ENCODE data around the gene CFAP43. TPM values are rescaled to one million over a fixed set of nuclear protein-coding genes. Genes with fewer than 3 reads are reported as not detected.

CFAP43 gene
- total RNA-seq, 2 donors from 2014 or later: 0.12 TPM; not detected in 1

- no peak overlapping the region for H3K4me3 ChIP-seq
- H3K36me3 ChIP-seq: no peaks in the 10 kb centered on the region
- H3K27me3 ChIP-seq: no peaks in the 10 kb centered on the region
- TF ChIP-seq CTCF (IDR thresholded peaks at IDR 0.05): no peak
- no peak for DNase-seq (ENCODE audit: low spot score)
- no peaks in the 10 kb centered on the region for H3K4me1 ChIP-seq
- H3K9me3 ChIP-seq: no peaks in the 10 kb centered on the region
- H3K27ac ChIP-seq: no peak overlapping the region
Measured at GRCh38 chr10:104208730-104209129, 23.4 kb downstream of the CFAP43 start.

- no peaks in the 10 kb centered on the region for H3K4me1 ChIP-seq
- DNase-seq (ENCODE audit: low spot score): no peak
- no peaks in the 10 kb centered on the region for H3K36me3 ChIP-seq
- no peak for TF ChIP-seq CTCF (IDR thresholded peaks at IDR 0.05)
- no peak overlapping the region for H3K4me3 ChIP-seq
- H3K9me3 ChIP-seq: peaks cover 0 to 6% of the 10 kb centered on the region in 2 donors
- no peaks in the 10 kb centered on the region for H3K27me3 ChIP-seq
- no peak overlapping the region for H3K27ac ChIP-seq
Measured at GRCh38 chr10:104202231-104202630, 29.9 kb downstream of the CFAP43 start.

- peaks cover 0 to 6% of the 10 kb centered on the region in 2 donors for H3K9me3 ChIP-seq
- no peak for TF ChIP-seq CTCF (IDR thresholded peaks at IDR 0.05)
- no peaks in the 10 kb centered on the region for H3K4me1 ChIP-seq
- no peak overlapping the region for H3K4me3 ChIP-seq
- H3K27ac ChIP-seq: no peak overlapping the region
- H3K36me3 ChIP-seq: no peaks in the 10 kb centered on the region
- DNase-seq (ENCODE audit: low spot score): no peak
- no peaks in the 10 kb centered on the region for H3K27me3 ChIP-seq
Measured at GRCh38 chr10:104201636-104202035, 30.5 kb downstream of the CFAP43 start.

- no peak for DNase-seq (ENCODE audit: low spot score)
- Histone ChIP-seq H3K4me1 (no peaks in the 10 kb centered on the region), H3K4me3 (no peak overlapping the region), H3K27me3 (no peaks in the 10 kb centered on the region), H3K36me3 (no peaks in the 10 kb centered on the region), H3K27ac (no peak overlapping the region), H3K9me3 (peaks cover 0 to 6% of the 10 kb centered on the region in 2 donors)
- TF ChIP-seq CTCF (IDR thresholded peaks at IDR 0.05): no peak
Measured at GRCh38 chr10:104199567-104199966, 32.6 kb downstream of the CFAP43 start.

- Histone ChIP-seq H3K36me3 (no peaks in the 10 kb centered on the region), H3K4me1 (no peaks in the 10 kb centered on the region), H3K9me3 (peaks cover 0 to 5% of the 10 kb centered on the region in 2 donors), H3K27ac (no peak overlapping the region), H3K27me3 (no peaks in the 10 kb centered on the region), H3K4me3 (no peak overlapping the region)
- DNase-seq (ENCODE audit: low spot score): no peak
- TF ChIP-seq CTCF (IDR thresholded peaks at IDR 0.05): no peak
Measured at GRCh38 chr10:104197364-104197763, 34.8 kb downstream of the CFAP43 start.

DNA sequence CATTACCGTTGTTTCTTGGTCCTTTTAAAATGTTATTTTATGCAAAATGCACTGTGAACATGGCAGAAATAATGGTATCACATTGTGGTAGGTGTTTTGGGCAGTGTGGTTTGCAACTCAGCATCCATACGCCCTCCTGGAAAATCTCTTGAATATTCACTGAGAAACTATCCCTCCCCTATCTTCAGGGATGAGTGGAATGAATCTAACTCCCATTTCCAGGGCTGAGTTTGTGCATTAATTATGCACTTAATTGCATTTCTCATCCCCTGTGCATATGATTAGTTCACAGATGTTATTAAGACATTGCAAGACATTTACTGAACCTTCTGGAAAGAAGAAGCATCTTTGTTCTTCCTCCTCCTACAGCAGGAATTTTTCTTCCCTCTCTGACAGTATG lies 36.5 kb downstream of the CFAP43 start:
- no peaks in the 10 kb centered on the region for H3K36me3 ChIP-seq
- no peaks in the 10 kb centered on the region for H3K27me3 ChIP-seq
- no peaks in the 10 kb centered on the region for H3K4me1 ChIP-seq
- H3K9me3 ChIP-seq: no peaks in the 10 kb centered on the region
- no peak overlapping the region for H3K4me3 ChIP-seq
- H3K27ac ChIP-seq: no peak overlapping the region
- no peak for TF ChIP-seq CTCF (IDR thresholded peaks at IDR 0.05)
- no peak for DNase-seq (ENCODE audit: low spot score)
